22Rv1 (cell line): ENCODE data around the gene GEN1.

Experiments
- ZFX ChIP-seq: fragments of 450-650 bp; IDR thresholded peaks from 2 replicates; pipeline ENCODE4 v1.6.1; 2017; ENCODE audit warnings: antibody characterized with exemption, borderline replicate concordance
- TF ChIP-seq, protein P1 (sequence below): fragments of 450-650 bp; IDR thresholded peaks from 2 replicates; pipeline ENCODE4 v1.5.1; 2017; ENCODE audit warnings: mild to moderate bottlenecking

DNA sequence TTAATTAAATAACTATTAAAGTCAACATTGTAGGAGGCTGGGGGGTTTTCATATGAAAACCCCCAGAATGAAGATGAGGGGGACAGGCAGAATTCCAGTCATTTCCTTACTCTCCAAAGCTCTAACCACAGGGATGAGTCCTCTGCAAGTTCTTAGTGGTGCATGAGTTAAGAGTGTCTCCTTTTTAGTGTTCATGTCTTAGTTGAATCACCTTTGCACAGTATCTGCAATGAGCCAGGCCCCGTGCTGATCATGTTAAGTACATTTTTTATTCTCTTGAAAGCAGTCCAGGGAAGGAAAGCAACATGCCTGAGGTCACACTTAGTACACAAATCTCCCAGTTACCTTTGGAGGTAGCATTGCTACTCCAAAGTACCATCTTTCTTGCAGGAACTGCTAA, 36.6 kb downstream of the GEN1 start:
- TF ChIP-seq, protein P1, sequence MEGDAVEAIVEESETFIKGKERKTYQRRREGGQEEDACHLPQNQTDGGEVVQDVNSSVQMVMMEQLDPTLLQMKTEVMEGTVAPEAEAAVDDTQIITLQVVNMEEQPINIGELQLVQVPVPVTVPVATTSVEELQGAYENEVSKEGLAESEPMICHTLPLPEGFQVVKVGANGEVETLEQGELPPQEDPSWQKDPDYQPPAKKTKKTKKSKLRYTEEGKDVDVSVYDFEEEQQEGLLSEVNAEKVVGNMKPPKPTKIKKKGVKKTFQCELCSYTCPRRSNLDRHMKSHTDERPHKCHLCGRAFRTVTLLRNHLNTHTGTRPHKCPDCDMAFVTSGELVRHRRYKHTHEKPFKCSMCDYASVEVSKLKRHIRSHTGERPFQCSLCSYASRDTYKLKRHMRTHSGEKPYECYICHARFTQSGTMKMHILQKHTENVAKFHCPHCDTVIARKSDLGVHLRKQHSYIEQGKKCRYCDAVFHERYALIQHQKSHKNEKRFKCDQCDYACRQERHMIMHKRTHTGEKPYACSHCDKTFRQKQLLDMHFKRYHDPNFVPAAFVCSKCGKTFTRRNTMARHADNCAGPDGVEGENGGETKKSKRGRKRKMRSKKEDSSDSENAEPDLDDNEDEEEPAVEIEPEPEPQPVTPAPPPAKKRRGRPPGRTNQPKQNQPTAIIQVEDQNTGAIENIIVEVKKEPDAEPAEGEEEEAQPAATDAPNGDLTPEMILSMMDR: no peak
- TF ChIP-seq ZFX: no peak
